NCI-H2081 (cell line): ENCODE measurements around the gene AK2.
A peak's percentile ranks its signal among the peaks of the same experiment; 100 is the strongest.
"Not testable (repeated sequence)": the region's sequence is repeated elsewhere in the genome, so short reads cannot be mapped to it uniquely, and the experiment has no call there.

Experiments
- DNase-seq, 2 experiments: peaks; one replicate each; lab custom pipeline; 2025; lab: John Stamatoyannopoulos, UW

AK2 gene

GRCh38 chr1:32998997-32999396 lies 37.7 kb downstream of the AK2 start:
- DNase-seq = no peak

GRCh38 chr1:32998064-32998463 lies 38.6 kb downstream of the AK2 start:
- DNase-seq = no peak

- no peak for DNase-seq
Measured at GRCh38 chr1:32997381-32997891, 39.2 kb downstream of the AK2 start.

- not testable (repeated sequence) for DNase-seq
Measured at GRCh38 chr1:32993324-32993636, 43.4 kb downstream of the AK2 start.

- DNase-seq = no peak
Measured at GRCh38 chr1:32992489-32993323, 44.0 kb downstream of the AK2 start.

- DNase-seq = no peak
Measured at GRCh38 chr1:32991819-32992488, 44.7 kb downstream of the AK2 start.

- no peak for DNase-seq
Measured at GRCh38 chr1:32991386-32991785, 45.3 kb downstream of the AK2 start.

- DNase-seq = no peak
Measured at GRCh38 chr1:32990887-32991286, 45.8 kb downstream of the AK2 start.

GRCh38 chr1:32989160-32990050 lies 47.3 kb downstream of the AK2 start:
- DNase-seq = no peak

GRCh38 chr1:32988665-32989064 lies 48.0 kb downstream of the AK2 start:
- DNase-seq = no peak

- DNase-seq = no peak
Measured at GRCh38 chr1:32985226-32985625, 51.5 kb downstream of the AK2 start.

GRCh38 chr1:32984455-32985171 lies 52.1 kb downstream of the AK2 start:
- DNase-seq = no peak

- DNase-seq = no peak
Measured at GRCh38 chr1:32984090-32984454, 52.6 kb downstream of the AK2 start.

GRCh38 chr1:32983020-32983419 lies 53.7 kb downstream of the AK2 start:
- no peak for DNase-seq

GRCh38 chr1:32981003-32981901 lies 55.4 kb downstream of the AK2 start:
- peak in 1 of 2 experiments; percentile 70 for DNase-seq

- DNase-seq = no peak
Measured at GRCh38 chr1:32980080-32980479, 56.6 kb downstream of the AK2 start.

- DNase-seq = no peak
Measured at GRCh38 chr1:32978854-32979253, 57.8 kb downstream of the AK2 start.

GRCh38 chr1:32977546-32978087 lies 59.1 kb downstream of the AK2 start:
- DNase-seq = no peak

GRCh38 chr1:32975055-32975454 lies 61.6 kb downstream of the AK2 start:
- not testable (repeated sequence) for DNase-seq

GRCh38 chr1:32973458-32973857 lies 63.2 kb downstream of the AK2 start:
- not testable (repeated sequence) for DNase-seq
